Smooth muscle cell (in vitro differentiated cells): ENCODE results near the gene SLC25A36. TPM values are rescaled to one million over a fixed set of nuclear protein-coding genes. Genes with fewer than 3 reads are reported as not detected.

ENCODE experiments used
- DNase-seq: peaks from one replicate; lab custom pipeline; 2025; ENCODE audit not compliant: unreplicated experiment; lab: John Stamatoyannopoulos, UW
- H2AFZ ChIP-seq: fragments of 200-600 bp; sonication (generic); 2 replicates; pipeline ENCODE4 v1.6.0; 2016; ENCODE audit warnings: antibody characterized with exemption, low read depth, mild to moderate bottlenecking
- H3F3A ChIP-seq: fragments of 200-600 bp; sonication (generic); 2 replicates; pipeline ENCODE4 v1.6.0; 2017; ENCODE audit warnings: antibody characterized with exemption, low read depth
- H3K27ac ChIP-seq: fragments of 200-600 bp; sonication (generic); 2 replicates; pipeline ENCODE4 v1.5.1; 2016; ENCODE audit warnings: low read depth, mild to moderate bottlenecking
- H3K27me3 ChIP-seq: fragments of 200-600 bp; sonication (generic); 2 replicates; pipeline ENCODE4 v1.6.1; 2016; ENCODE audit warnings: low read depth, mild to moderate bottlenecking
- H3K36me3 ChIP-seq: fragments of 200-600 bp; sonication (generic); 2 replicates; pipeline ENCODE4 v1.5.1; 2016; ENCODE audit warnings: low read depth
- H3K4me1 ChIP-seq: fragments of 200-600 bp; sonication (generic); 2 replicates; pipeline ENCODE4 v1.5.1; 2016; ENCODE audit warnings: low read depth
- H3K4me2 ChIP-seq: fragments of 200-600 bp; sonication (generic); 2 replicates; pipeline ENCODE4 v1.6.0; 2016; ENCODE audit warnings: mild to moderate bottlenecking
- H3K4me3 ChIP-seq: fragments of 200-600 bp; sonication (generic); 2 replicates; pipeline ENCODE4 v1.5.1; 2016; ENCODE audit warnings: mild to moderate bottlenecking
- H3K79me2 ChIP-seq: fragments of 200-600 bp; sonication (generic); 2 replicates; pipeline ENCODE4 v1.6.0; 2016; ENCODE audit warnings: low read depth, mild to moderate bottlenecking
- H3K9ac ChIP-seq: fragments of 200-600 bp; sonication (generic); 2 replicates; pipeline ENCODE4 v1.6.0; 2016; ENCODE audit warnings: low read depth
- H3K9me3 ChIP-seq: fragments of 200-600 bp; sonication (generic); replicated peaks from 2 replicates; pipeline ENCODE4 v1.5.1; 2016; ENCODE audit warnings: low read depth
- H4K20me1 ChIP-seq: fragments of 200-600 bp; sonication (generic); 2 replicates; pipeline ENCODE4 v1.6.0; 2016; ENCODE audit warnings: low read depth
- CTCF ChIP-seq: fragments of 200-600 bp; sonication (generic); IDR thresholded peaks from 2 replicates; pipeline ENCODE4 v1.5.1; 2017; ENCODE audit warnings: borderline replicate concordance, mild to moderate bottlenecking, antibody characterized with exemption; ENCODE audit not compliant: insufficient read depth, poor library complexity, severe bottlenecking
- WGBS: methylation state at CpG from one replicate; pipeline ENCODE4 v1.1.7; 2016; ENCODE audit warnings: low lambda C conversion rate; 5-methylcytosine and 5-hydroxymethylcytosine counted together
- polyA plus RNA-seq: library from polyadenylated mRNA; unstranded; fragments of >200 nt; fragmentation: Nextera tagmentation; extraction: Ambion mirVana; gene quantifications from 2 replicates; pipeline ENCODE4 v1.2.1, GENCODE V29; 2016
- total RNA-seq: library from RNA; depleted of rRNA; stranded (reverse); fragments of >200 nt; gene quantifications from 2 replicates; pipeline ENCODE4 v1.2.3, GENCODE V29; 2014

SLC25A36 gene
- total and polyA plus RNA-seq, 2 experiments from 2014 or later = 27.6 to 79.2 TPM

- Histone ChIP-seq H2AFZ (no peak overlapping the region), H3K27me3 (peaks cover 4% of the 10 kb centered on the region), H3K4me3 (no peak overlapping the region), H3K27ac (no peak overlapping the region), H3K9ac (no peak overlapping the region), H3K79me2 (no peaks in the 10 kb centered on the region), H3K4me1 (no peaks in the 10 kb centered on the region), H3K4me2 (no peak overlapping the region), H3K36me3 (no peaks in the 10 kb centered on the region), H4K20me1 (no peaks in the 10 kb centered on the region), H3F3A (no peaks in the 10 kb centered on the region), H3K9me3 (no peaks in the 10 kb centered on the region)
- 91% methylated on average over 2 of the region's 2 CpGs for WGBS
- DNase-seq = no peak
- no peak for TF ChIP-seq CTCF
Observed at GRCh38 chr3:140905559-140905958, 36.1 kb upstream of the SLC25A36 start.

- Histone ChIP-seq H2AFZ (no peak overlapping the region), H3K36me3 (no peaks in the 10 kb centered on the region), H3K27me3 (peaks cover 4% of the 10 kb centered on the region), H3F3A (no peaks in the 10 kb centered on the region), H3K4me1 (no peaks in the 10 kb centered on the region), H3K4me3 (no peak overlapping the region), H3K79me2 (no peaks in the 10 kb centered on the region), H3K27ac (no peak overlapping the region), H3K9me3 (no peaks in the 10 kb centered on the region), H3K9ac (no peak overlapping the region), H3K4me2 (no peak overlapping the region), H4K20me1 (no peaks in the 10 kb centered on the region)
- no peak for TF ChIP-seq CTCF
- 89% methylated on average over 1 of the region's 1 CpG for WGBS
- DNase-seq = no peak
Observed at GRCh38 chr3:140906785-140907184, 34.9 kb upstream of the SLC25A36 start.

GRCh38 chr3:140910860-140911259 is 30.8 kb upstream of the SLC25A36 start:
- peak overlapping the region; percentile 57 for H3K4me2 ChIP-seq
- peaks cover 17% of the 10 kb centered on the region for H3K27me3 ChIP-seq
- no peaks in the 10 kb centered on the region for H3K79me2 ChIP-seq
- peak overlapping the region; percentile 15 for H3K4me3 ChIP-seq
- H4K20me1 ChIP-seq = no peaks in the 10 kb centered on the region
- DNase-seq = no peak
- H3K9me3 ChIP-seq = no peaks in the 10 kb centered on the region
- H3K4me1 ChIP-seq = no peaks in the 10 kb centered on the region
- 46% methylated on average over 5 of the region's 5 CpGs for WGBS
- no peaks in the 10 kb centered on the region for H3F3A ChIP-seq
- no peaks in the 10 kb centered on the region for H3K36me3 ChIP-seq
- no peak overlapping the region for H3K27ac ChIP-seq
- no peak for TF ChIP-seq CTCF
- no peak overlapping the region for H2AFZ ChIP-seq
- H3K9ac ChIP-seq = no peak overlapping the region

GRCh38 chr3:140911822-140912221 is 29.8 kb upstream of the SLC25A36 start:
- no peaks in the 10 kb centered on the region for H3K4me1 ChIP-seq
- no peaks in the 10 kb centered on the region for H3K79me2 ChIP-seq
- no peak for TF ChIP-seq CTCF
- H3K27ac ChIP-seq = no peak overlapping the region
- H3K9me3 ChIP-seq = no peaks in the 10 kb centered on the region
- H4K20me1 ChIP-seq = no peaks in the 10 kb centered on the region
- no peaks in the 10 kb centered on the region for H3K36me3 ChIP-seq
- H3K4me3 ChIP-seq = no peak overlapping the region
- no peak overlapping the region for H3K9ac ChIP-seq
- H3F3A ChIP-seq = no peaks in the 10 kb centered on the region
- H2AFZ ChIP-seq = no peak overlapping the region
- DNase-seq = no peak
- no peak overlapping the region for H3K4me2 ChIP-seq
- peaks cover 26% of the 10 kb centered on the region for H3K27me3 ChIP-seq
- 84% methylated on average over 2 of the region's 2 CpGs for WGBS
